A549 treated with DMSO at 1 μM for 4 hours (cell line): ENCODE measurements around the gene APOBEC3G. TPM values are rescaled to one million over a fixed set of nuclear protein-coding genes. Genes with fewer than 3 reads are reported as not detected.

ENCODE experiments used
- total RNA-seq: library from RNA; stranded (reverse); fragments of 200-300 nt; extraction: Qiagen RNA extraction; gene quantifications from 5 replicates; pipeline ENCODE4 v1.2.3, GENCODE V29; 2022; ENCODE audit warnings: low read depth

The APOBEC3G gene
- 0.05 to 0.08 TPM in 2 of 5 replicates, not detected in the others for total RNA-seq

GRCh38 chr22:39077026-39077840 lies at the start of gene APOBEC3G:
APOBEC3G (plus strand) TSS chr22:39077275; CDS start chr22:39077362, 87 bp downstream.

GRCh38 chr22:39040538-39041296 lies 36.4 kb upstream of the APOBEC3G start, which contains the start of gene APOBEC3F:
APOBEC3F (plus strand) TSS chr22:39040864; CDS start chr22:39040961, 97 bp downstream.

GRCh38 chr22:39097098-39098020 lies 20.3 kb downstream of the APOBEC3G start, which contains the start of gene APOBEC3H:
APOBEC3H (plus strand) TSS chr22:39097244; CDS start chr22:39100279, 3,035 bp downstream.

Other genes starting within 250 kb of the APOBEC3G start
- gene NPTXR, start 233.2 kb upstream of the APOBEC3G start, total RNA-seq, result 11.7 to 16.4 TPM (median 13.2 TPM) in 5 replicates
- gene CBX6, start 205.1 kb upstream of the APOBEC3G start, total RNA-seq, result 32.7 to 37.6 TPM (median 36.6 TPM) in 5 replicates
- not detected in 5 replicates for gene APOBEC3A, start 119.7 kb upstream of the APOBEC3G start, total RNA-seq
- gene APOBEC3B, start 94.9 kb upstream of the APOBEC3G start, total RNA-seq, result 28.1 to 32.2 TPM (median 30.9 TPM) in 5 replicates
- gene APOBEC3C, start 63.0 kb upstream of the APOBEC3G start, total RNA-seq, result 27.0 to 29.6 TPM (median 28.5 TPM) in 5 replicates
- 0.15 to 0.49 TPM (median 0.24 TPM) in 4 of 5 replicates, not detected in the other for gene APOBEC3D, start 56.1 kb upstream of the APOBEC3G start, total RNA-seq
- gene APOBEC3F, start 36.4 kb upstream of the APOBEC3G start, total RNA-seq, result 1.9 to 2.4 TPM (median 2.3 TPM) in 5 replicates
- 0.14 to 0.59 TPM (median 0.47 TPM) in 4 of 5 replicates, not detected in the other for gene APOBEC3H, start 20.0 kb downstream of the APOBEC3G start, total RNA-seq
- 0.84 to 1.5 TPM (median 1.3 TPM) in 5 replicates for gene CBX7, start 75.4 kb downstream of the APOBEC3G start, total RNA-seq
- gene PDGFB, start 167.7 kb downstream of the APOBEC3G start, total RNA-seq, result 3.5 to 4.7 TPM (median 4.3 TPM) in 5 replicates
- 1,696 to 2,516 TPM (median 1,732 TPM) in 5 replicates for gene RPL3, start 242.3 kb downstream of the APOBEC3G start, total RNA-seq